WTC11 (cell line): ENCODE measurements around the gene DEGS1. TPM values are rescaled to one million over a fixed set of nuclear protein-coding genes. Genes with fewer than 3 reads are reported as not detected.

ENCODE experiments used
- ATAC-seq: fragments of 200-7000 bp; cut with Tn5 transposase; 2 replicates; pipeline ENCODE4 v1.10.0; 2021; ENCODE audit warnings: mild to moderate bottlenecking, moderate library complexity
- CTCF ChIA-PET: fragments of 300-600 bp; sonication (Branson Sonifier 250); formaldehyde crosslinking; loops from one replicate; lab custom pipeline; 2021; ENCODE audit warnings: antibody characterized with exemption; lab: Charles Lee
- POLR2A ChIA-PET: fragments of 350-600 bp; sonication (Branson Sonifier 250); formaldehyde crosslinking; loops from one replicate; lab custom pipeline; 2021; ENCODE audit warnings: antibody characterized with exemption; lab: Charles Lee
- DNase-seq: peaks from one replicate; pipeline ENCODE4 v3.0.0; 2021; ENCODE audit warnings: low spot score
- H3K27ac Mint-ChIP-seq: 2 replicates; pipeline ENCODE4 v1.8.0; 2021; ENCODE audit warnings: mixed read lengths
- H3K27me3 Mint-ChIP-seq: 2 replicates; pipeline ENCODE4 v1.8.0; 2021; ENCODE audit warnings: low read depth, mild to moderate bottlenecking, moderate library complexity, mixed read lengths
- H3K36me3 Mint-ChIP-seq: 2 replicates; pipeline ENCODE4 v1.8.0; 2021; ENCODE audit warnings: mixed read lengths
- H3K4me1 Mint-ChIP-seq: 2 replicates; pipeline ENCODE4 v1.8.0; 2022; ENCODE audit warnings: mixed read lengths
- H3K4me3 Mint-ChIP-seq: 2 replicates; pipeline ENCODE4 v1.8.0; 2021; ENCODE audit warnings: mild to moderate bottlenecking, moderate library complexity, mixed read lengths
- H3K9me3 Mint-ChIP-seq: 2 replicates; pipeline ENCODE4 v1.8.0; 2021; ENCODE audit warnings: mixed read lengths
- AFF4 ChIP-seq: sonication (generic); formaldehyde crosslinking; IDR thresholded peaks from 2 replicates; pipeline ENCODE4 v1.8.1; 2023; ENCODE audit warnings: mild to moderate bottlenecking, missing genetic modification reagents, borderline replicate concordance
- ERG ChIP-seq: fragments of 250-450 bp; sonication (Bioruptor Pico); IDR thresholded peaks from 2 replicates; pipeline ENCODE4 v1.8.0; 2021; ENCODE audit warnings: mild to moderate bottlenecking
- GTF2I ChIP-seq: fragments of 250-450 bp; sonication (Bioruptor Pico); conservative IDR thresholded peaks from 2 replicates; pipeline ENCODE4 v1.4.0; 2021; ENCODE audit warnings: mild to moderate bottlenecking
- HMGA2 ChIP-seq: fragments of 250-450 bp; sonication (Bioruptor Pico); IDR thresholded peaks from 2 replicates; pipeline ENCODE4 v1.4.0; 2021; ENCODE audit warnings: mild to moderate bottlenecking, moderate library complexity
- HMGXB4 ChIP-seq: sonication (generic); formaldehyde crosslinking; IDR thresholded peaks from 2 replicates; pipeline ENCODE4 v1.8.1; 2023; ENCODE audit warnings: mild to moderate bottlenecking, moderate library complexity, missing genetic modification reagents
- IRF2 ChIP-seq: sonication (generic); formaldehyde crosslinking; IDR thresholded peaks from 2 replicates; pipeline ENCODE4 v1.8.0; 2022; ENCODE audit warnings: low read depth, missing genetic modification reagents, borderline replicate concordance
- JUN ChIP-seq: sonication (generic); formaldehyde crosslinking; IDR thresholded peaks from 2 replicates; pipeline ENCODE4 v1.8.0; 2023; ENCODE audit warnings: mild to moderate bottlenecking, missing genetic modification reagents
- KAT7 ChIP-seq: sonication (generic); formaldehyde crosslinking; IDR thresholded peaks from 2 replicates; pipeline ENCODE4 v1.8.1; 2023; ENCODE audit warnings: missing genetic modification reagents, mild to moderate bottlenecking, borderline replicate concordance
- MAX ChIP-seq: sonication (generic); formaldehyde crosslinking; IDR thresholded peaks from 2 replicates; pipeline ENCODE4 v1.8.0; 2022; ENCODE audit warnings: mild to moderate bottlenecking, missing genetic modification reagents
- MYBL2 ChIP-seq: sonication (generic); formaldehyde crosslinking; IDR thresholded peaks from 2 replicates; pipeline ENCODE4 v1.8.1; 2023; ENCODE audit warnings: mild to moderate bottlenecking, moderate library complexity, missing genetic modification reagents
- NFATC4 ChIP-seq: fragments of 250-450 bp; sonication (Bioruptor Pico); IDR thresholded peaks from 2 replicates; pipeline ENCODE4 v1.9.0; 2021; ENCODE audit warnings: mild to moderate bottlenecking
- NR2C2 ChIP-seq: sonication (generic); formaldehyde crosslinking; IDR thresholded peaks from 2 replicates; pipeline ENCODE4 v1.8.0; 2022; ENCODE audit warnings: mild to moderate bottlenecking, missing genetic modification reagents
- SMAD3 ChIP-seq: sonication (generic); formaldehyde crosslinking; IDR thresholded peaks from 2 replicates; pipeline ENCODE4 v1.8.0; 2022; ENCODE audit warnings: missing genetic modification reagents, mild to moderate bottlenecking, borderline replicate concordance
- STAT6 ChIP-seq: sonication (generic); formaldehyde crosslinking; conservative IDR thresholded peaks from 2 replicates; pipeline ENCODE4 v1.8.1; 2023; ENCODE audit warnings: mild to moderate bottlenecking, low read depth, missing genetic modification reagents, moderate library complexity
- TCF7 ChIP-seq: sonication (generic); formaldehyde crosslinking; IDR thresholded peaks from 2 replicates; pipeline ENCODE4 v1.8.0; 2022; ENCODE audit warnings: mild to moderate bottlenecking, low read depth, missing genetic modification reagents, moderate library complexity
- TEAD1 ChIP-seq: sonication (generic); formaldehyde crosslinking; IDR thresholded peaks from 2 replicates; pipeline ENCODE4 v1.8.0; 2022; ENCODE audit warnings: mild to moderate bottlenecking, missing genetic modification reagents
- TEAD4 ChIP-seq: sonication (generic); formaldehyde crosslinking; IDR thresholded peaks from 2 replicates; pipeline ENCODE4 v1.8.0; 2022; ENCODE audit warnings: mild to moderate bottlenecking, missing genetic modification reagents
- TP53 ChIP-seq: sonication (generic); formaldehyde crosslinking; IDR thresholded peaks from 2 replicates; pipeline ENCODE4 v1.8.1; 2023; ENCODE audit warnings: mild to moderate bottlenecking, missing genetic modification reagents
- ZNF263 ChIP-seq: sonication (generic); formaldehyde crosslinking; IDR thresholded peaks from 2 replicates; pipeline ENCODE4 v1.8.1; 2022; ENCODE audit warnings: low read depth, mild to moderate bottlenecking, moderate library complexity, missing genetic modification reagents
- ZNF317 ChIP-seq: sonication (generic); formaldehyde crosslinking; IDR thresholded peaks from 2 replicates; pipeline ENCODE4 v1.8.1; 2023; ENCODE audit warnings: low read depth, mild to moderate bottlenecking, moderate library complexity, missing genetic modification reagents, borderline replicate concordance
- ZNF512 ChIP-seq: sonication (generic); formaldehyde crosslinking; IDR thresholded peaks from 2 replicates; pipeline ENCODE4 v1.8.1; 2022; ENCODE audit warnings: missing genetic modification reagents, borderline replicate concordance
- total RNA-seq: library from RNA; stranded (reverse); gene quantifications from 3 replicates; pipeline ENCODE4 v1.2.3, GENCODE V29; 2021
- TF ChIP-seq, protein P1 (sequence below): sonication (generic); formaldehyde crosslinking; IDR thresholded peaks from 2 replicates; pipeline ENCODE4 v1.8.1; 2022; ENCODE audit warnings: low read depth, missing genetic modification reagents, borderline replicate concordance

DEGS1 gene
- total RNA-seq, 1 experiment from 2014 or later = 30.7 TPM

- ChIA-PET CTCF (no interaction called here), POLR2A (no interaction called here)
- ATAC-seq = no peak
- Mint-ChIP-seq H3K4me3 (0 out of 2 replicates have a peak overlapping the region, but pooled peaks have one; percentile 78), H3K36me3 (0 out of 2 replicates have a peak, but pooled peaks cover 2% of the 10 kb centered on the region), H3K9me3 (no peaks in the 10 kb centered on the region), H3K4me1 (peaks cover 31% of the 10 kb centered on the region), H3K27me3 (no peaks in the 10 kb centered on the region; the same call in 1 of the 2 replicates)
- TF ChIP-seq HMGA2 (CRISPR knock-in tag) (no peak), NR2C2 (CRISPR knock-in tag) (no peak), STAT6 (CRISPR knock-in tag) (no peak), JUN (CRISPR knock-in tag) (no peak), ZNF317 (CRISPR knock-in tag) (no peak), NFATC4 (CRISPR knock-in tag) (no peak), KAT7 (CRISPR knock-in tag) (no peak), MYBL2 (CRISPR knock-in tag) (no peak), IRF2 (no peak), ERG (CRISPR knock-in tag) (no peak), TEAD1 (no peak)
- TF ChIP-seq, protein P1, sequence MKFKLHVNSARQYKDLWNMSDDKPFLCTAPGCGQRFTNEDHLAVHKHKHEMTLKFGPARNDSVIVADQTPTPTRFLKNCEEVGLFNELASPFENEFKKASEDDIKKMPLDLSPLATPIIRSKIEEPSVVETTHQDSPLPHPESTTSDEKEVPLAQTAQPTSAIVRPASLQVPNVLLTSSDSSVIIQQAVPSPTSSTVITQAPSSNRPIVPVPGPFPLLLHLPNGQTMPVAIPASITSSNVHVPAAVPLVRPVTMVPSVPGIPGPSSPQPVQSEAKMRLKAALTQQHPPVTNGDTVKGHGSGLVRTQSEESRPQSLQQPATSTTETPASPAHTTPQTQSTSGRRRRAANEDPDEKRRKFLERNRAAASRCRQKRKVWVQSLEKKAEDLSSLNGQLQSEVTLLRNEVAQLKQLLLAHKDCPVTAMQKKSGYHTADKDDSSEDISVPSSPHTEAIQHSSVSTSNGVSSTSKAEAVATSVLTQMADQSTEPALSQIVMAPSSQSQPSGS = no peak
- TF ChIP-seq, all 79 proteins: peak for 0
- no peak for DNase-seq
- no peak overlapping the region for H3K27ac Mint-ChIP-seq
Measured at GRCh38 chr1:224181453-224181810, 1.6 kb upstream of the DEGS1 start.

GRCh38 chr1:224182057-224182865, 779 bp upstream of the DEGS1 start:
- no peak for ATAC-seq
- CTCF ChIA-PET = interaction anchor here (1.0 to 1.5 kb wide), 2 partner anchors 29 to 486 kb away, joined by 3 to 10 read pairs; no protein-coding TSS in a partner anchor
- TF ChIP-seq MAX (CRISPR knock-in tag) = no peak
- TF ChIP-seq GTF2I (CRISPR knock-in tag) = no peak
- TF ChIP-seq SMAD3 (CRISPR knock-in tag) = no peak
- TF ChIP-seq AFF4 = no peak
- TF ChIP-seq NR2C2 (CRISPR knock-in tag) = no peak
- no peak for TF ChIP-seq ZNF512 (CRISPR knock-in tag)
- TF ChIP-seq ZNF263 (CRISPR knock-in tag) = no peak
- no peak for TF ChIP-seq TP53 (CRISPR knock-in tag)
- no peak for TF ChIP-seq HMGXB4 (CRISPR knock-in tag)
- TF ChIP-seq TCF7 (CRISPR knock-in tag) = no peak
- no peak for TF ChIP-seq TEAD4 (CRISPR knock-in tag)

More at GRCh38 chr1:224182057-224182865, 779 bp upstream of the DEGS1 start:
- H3K36me3 Mint-ChIP-seq = peaks cover 8% of the 10 kb centered on the region
- peak overlapping the region; percentile 78 for H3K4me3 Mint-ChIP-seq
- DNase-seq = no peak
- H3K4me1 Mint-ChIP-seq = peaks cover 31% of the 10 kb centered on the region
- H3K27ac Mint-ChIP-seq = peak overlapping the region; percentile 69
- H3K27me3 Mint-ChIP-seq = no peaks in the 10 kb centered on the region; the same call in 1 of the 2 replicates
- no peaks in the 10 kb centered on the region for H3K9me3 Mint-ChIP-seq
- POLR2A ChIA-PET = interaction anchor here (0.9 to 1.6 kb wide), 3 partner anchors 8 to 336 kb away, joined by 3 to 7 read pairs (median 4); partner anchors contain the start of gene TP53BP2
